Muscle of back (tissue), 11 donors: ENCODE data around the gene DESI1. TPM values are rescaled to one million over a fixed set of nuclear protein-coding genes. Genes with fewer than 3 reads are reported as not detected.
"Not testable (repeated sequence)": the region's sequence is repeated elsewhere in the genome, so short reads cannot be mapped to it uniquely, and the experiment has no call there.

Source experiments
- DNase-seq, 3 donors: peaks; one replicate each; pipeline versions ENCODE4 v3.0.0 to v3.0.0-alpha.2; 2013
- polyA plus RNA-seq, 10 donors: library from polyadenylated mRNA; unstranded; fragments of 120-200 nt; gene quantifications; one replicate each; pipeline ENCODE4 v1.2.1, GENCODE V29; 2013; ENCODE audit not compliant: insufficient read length in 10 of 10

The DESI1 gene
- polyA plus RNA-seq, 10 donors: 16.4 to 29.0 (median 20.6) TPM

- no peak for DNase-seq
These were observed 59.1 kb downstream of the DESI1 start for GRCh38 chr22:41561788-41562187.

GRCh38 chr22:41561335-41561734 lies 59.5 kb downstream of the DESI1 start:
- DNase-seq: peak in 1 of 3 donors; percentile 53

- no peak for DNase-seq
These were observed 60.8 kb downstream of the DESI1 start for GRCh38 chr22:41560095-41560471.

GRCh38 chr22:41558241-41558630 lies 62.6 kb downstream of the DESI1 start:
- not testable (repeated sequence) for DNase-seq

GRCh38 chr22:41557401-41558240 lies 63.2 kb downstream of the DESI1 start:
- DNase-seq: peak; percentile 63 to 80 (median 67)

GRCh38 chr22:41556561-41556960 lies 64.3 kb downstream of the DESI1 start:
- no peak for DNase-seq

- no peak for DNase-seq
These were observed 65.4 kb downstream of the DESI1 start for GRCh38 chr22:41555325-41555982.

- DNase-seq: no peak
These were observed 68.8 kb downstream of the DESI1 start for GRCh38 chr22:41551877-41552582.

- DNase-seq: no peak
These were observed 69.8 kb downstream of the DESI1 start for GRCh38 chr22:41550952-41551491.

- no peak for DNase-seq
These were observed 72.0 kb downstream of the DESI1 start for GRCh38 chr22:41548830-41549211.

Other genes with a start within 250 kb of the DESI1 start
- 10 to 100 TPM in 7 of 10 donors, 1 to 10 TPM in 3; 7.9 to 11.7 (median 10.7) TPM for gene TEF, start 239.1 kb downstream of the DESI1 start, polyA plus RNA-seq
- 10 to 100 TPM; 29.5 to 42.7 (median 36.1) TPM for gene TOB2, start 174.2 kb downstream of the DESI1 start, polyA plus RNA-seq
- gene PHF5A, start 152.4 kb downstream of the DESI1 start, polyA plus RNA-seq: 10 to 100 TPM; 29.1 to 45.8 (median 38.8) TPM
- 100 to 1,000 TPM in 7 of 10 donors, 10 to 100 TPM in 3; 82.7 to 111 (median 106) TPM for gene ACO2, start 151.9 kb downstream of the DESI1 start, polyA plus RNA-seq
- 10 to 100 TPM; 16.1 to 27.5 (median 22.1) TPM for gene POLR3H, start 76.6 kb downstream of the DESI1 start, polyA plus RNA-seq
- gene CSDC2, start 60.0 kb downstream of the DESI1 start, polyA plus RNA-seq: 1 to 10 TPM; 2.4 to 5.8 (median 4.2) TPM
- 10 to 100 TPM; 19.5 to 28.8 (median 23.6) TPM for gene PMM1, start 31.2 kb downstream of the DESI1 start, polyA plus RNA-seq
- 100 to 1,000 TPM; 193 to 254 (median 220) TPM for gene XRCC6, start 252 bp upstream of the DESI1 start, polyA plus RNA-seq
- gene SNU13, start 67.8 kb upstream of the DESI1 start, polyA plus RNA-seq: 100 to 1,000 TPM in 8 of 10 donors, 10 to 100 TPM in 2; 93.9 to 128 (median 111) TPM
- gene MEI1, start 78.5 kb upstream of the DESI1 start, polyA plus RNA-seq: 1 to 10 TPM in 7 of 10 donors, under 1 TPM in 3; 0.54 to 3.1 (median 1.3) TPM
- gene CCDC134, start 179.6 kb upstream of the DESI1 start, polyA plus RNA-seq: 10 to 100 TPM in 1 of 10 donors, 1 to 10 TPM in 9; 7.1 to 10.6 (median 8.5) TPM
- gene SREBF2, start 212.1 kb upstream of the DESI1 start, polyA plus RNA-seq: 100 to 1,000 TPM in 1 of 10 donors, 10 to 100 TPM in 9; 60.8 to 102 (median 78.3) TPM